Right lobe of liver (tissue), 4 donors: ENCODE data around the gene CEMIP2.

ENCODE experiments used
- CTCF ChIP-seq, 4 donors: fragments of 200-600 bp in 3 of 4; fragments of 450-650 bp in 1 of 4; IDR thresholded peaks; one replicate each; pipeline versions ENCODE4 v1.5.1 to v1.8.0; 2016 to 2022; ENCODE audit warnings: antibody characterized with exemption in 4 of 4, mild to moderate bottlenecking in 2 of 4
- POLR2A ChIP-seq: fragments of 450-650 bp; IDR thresholded peaks from one replicate; pipeline ENCODE4 v1.6.1; 2017; ENCODE audit warnings: antibody characterized with exemption, mild to moderate bottlenecking
- donor health status: DM: no; HTN: no; CAD: no.
- donor health status: DM: no; HTN: no; CAD: no.
- donor health status: DM: no; HTN: yes; CAD: no.

DNA sequence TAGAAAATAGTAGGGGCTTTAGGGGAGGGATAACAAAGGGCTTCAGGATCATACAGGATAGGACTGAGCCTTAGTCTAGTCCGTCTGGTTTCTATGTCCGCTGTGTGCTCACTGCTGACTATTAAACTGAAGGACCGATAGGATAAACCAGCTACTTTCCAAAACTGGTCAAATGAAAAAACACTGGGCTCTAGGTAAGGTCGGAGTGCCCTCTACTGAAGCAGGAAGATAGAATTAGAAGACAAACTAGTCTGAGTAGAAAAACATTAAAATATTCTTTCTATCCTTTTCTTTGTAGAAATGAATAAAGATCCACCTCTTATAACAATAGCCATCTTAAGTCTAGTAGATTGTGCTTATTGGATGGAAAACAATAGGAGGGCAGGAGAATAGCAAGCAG is 133.6 kb downstream of the CEMIP2 start:
- TF ChIP-seq CTCF (IDR thresholded peaks at IDR 0.05), result peak in 2 of 4 donors; percentile 10 to 36
- TF ChIP-seq POLR2A, result no peak
